GM12878 (cell line): ENCODE measurements around the gene KCNK4. TPM values are rescaled to one million over a fixed set of nuclear protein-coding genes. Genes with fewer than 3 reads are reported as not detected.

Experiments
- ATAC-seq: fragments of 200-7000 bp; cut with Tn5 transposase; 3 replicates; pipeline ENCODE4 v1.9.1; 2020; ENCODE audit warnings: mild to moderate bottlenecking, moderate library complexity
- BruUV-seq: library from RNA; stranded (reverse); fragments of 400-500 nt; replicated peaks from 2 replicates; lab custom pipeline; 2021; lab: Mats Ljungman, UMichigan
- CTCF ChIA-PET: fragments of 300-600 bp; sonication (Branson Sonifier 250); formaldehyde crosslinking; extraction: SDS; loops from one replicate; lab custom pipeline; 2021; ENCODE audit warnings: inconsistent platforms; lab: Yijun Ruan, JAX
- POLR2A ChIA-PET: fragments of 350-600 bp; formaldehyde crosslinking; extraction: SDS; loops from one replicate; lab custom pipeline; 2021; ENCODE audit warnings: inconsistent platforms; lab: Charles Lee
- RAD21 ChIA-PET: fragments of 300-600 bp; sonication (Branson Sonifier 250); formaldehyde crosslinking; loops from one replicate; lab custom pipeline; 2023; ENCODE audit warnings: antibody characterized with exemption; ENCODE audit not compliant: unreplicated experiment; lab: Charles Lee
- SMC1A ChIA-PET: fragments of 300-600 bp; sonication (Branson Sonifier 250); formaldehyde crosslinking; loops from one replicate; lab custom pipeline; 2023; ENCODE audit not compliant: unreplicated experiment, uncharacterized antibody; lab: Charles Lee
- DNase-seq: peaks from one replicate; pipeline ENCODE4 v3.0.0-alpha.2; 2011; ENCODE audit warnings: low read depth, low spot score
- FAIRE-seq: peaks from 3 replicates; lab custom pipeline; 2011; peaks lifted over from hg19 to GRCh38; lab: Jason Lieb, UNC
- H2AFZ ChIP-seq: 2 replicates; pipeline ENCODE4 v1.6.0; 2011; ENCODE audit warnings: low read depth, low read length, control low read depth; ENCODE audit not compliant: control insufficient read depth
- H3K27ac ChIP-seq: 2 replicates; pipeline ENCODE4 v1.5.1; 2011; ENCODE audit warnings: control low read depth; ENCODE audit not compliant: control insufficient read depth, insufficient read depth
- H3K27me3 ChIP-seq, 2 experiments: replicated peaks in 1 of 2; 2 replicates each; pipeline versions ENCODE4 v1.6.0 to v1.6.1; 2011; ENCODE audit warnings: low read length in 1 of 2; ENCODE audit not compliant: control insufficient read depth in 2 of 2, insufficient read depth in 2 of 2
- H3K36me3 ChIP-seq, 2 experiments: 2 replicates each; pipeline ENCODE4 v1.5.1; 2011; ENCODE audit warnings: low read length in 1 of 2; ENCODE audit not compliant: control insufficient read depth in 2 of 2, insufficient read depth in 2 of 2
- H3K4me1 ChIP-seq: 2 replicates; pipeline ENCODE4 v1.6.1; 2011; ENCODE audit warnings: mild to moderate bottlenecking, low read length, moderate library complexity, mixed read lengths; ENCODE audit not compliant: control insufficient read depth, insufficient read depth
- H3K4me2 ChIP-seq: 2 replicates; pipeline ENCODE4 v1.6.0; 2011; ENCODE audit warnings: control low read depth; ENCODE audit not compliant: control insufficient read depth, insufficient read depth
- H3K4me3 ChIP-seq: fragments of 200-600 bp; sonication (generic); 2 replicates; pipeline ENCODE4 v1.5.1; 2016
- H3K79me2 ChIP-seq: 2 replicates; pipeline ENCODE4 v1.6.0; 2011; ENCODE audit warnings: low read length; ENCODE audit not compliant: control insufficient read depth, insufficient read depth
- H3K9ac ChIP-seq: 2 replicates; pipeline ENCODE4 v1.8.0; 2011; ENCODE audit warnings: low read length, control low read depth, mixed read lengths; ENCODE audit not compliant: control insufficient read depth, insufficient read depth
- H3K9me3 ChIP-seq: replicated peaks from 3 replicates; pipeline ENCODE4 v1.5.1; 2011; ENCODE audit warnings: mild to moderate bottlenecking, low read length; ENCODE audit not compliant: control insufficient read depth, insufficient read depth
- H4K20me1 ChIP-seq: 2 replicates; pipeline ENCODE4 v1.6.0; 2011; ENCODE audit not compliant: control insufficient read depth, insufficient read depth
- CBFB ChIP-seq: IDR thresholded peaks from 2 replicates; pipeline ENCODE4 v1.6.1; 2016; ENCODE audit warnings: antibody characterized with exemption, low read depth
- CBX5 ChIP-seq: sonication (generic); IDR thresholded peaks from 2 replicates; pipeline ENCODE4 v1.6.1; 2016; ENCODE audit warnings: low read depth, moderate library complexity, mild to moderate bottlenecking, inconsistent platforms
- DPF2 ChIP-seq: fragments of 450-650 bp; IDR thresholded peaks from 2 replicates; pipeline ENCODE4 v1.6.1; 2017; ENCODE audit warnings: mild to moderate bottlenecking
- ETV6 ChIP-seq, 2 experiments: fragments of 450-650 bp in 1 of 2; IDR thresholded peaks in 1 of 2; conservative IDR thresholded peaks in 1 of 2; 2 replicates each; pipeline ENCODE4 v1.6.1; 2014; ENCODE audit warnings: antibody characterized with exemption in 1 of 2, borderline replicate concordance in 1 of 2, low read depth in 1 of 2, mild to moderate bottlenecking in 1 of 2, moderate library complexity in 1 of 2
- JUND ChIP-seq: IDR thresholded peaks from 2 replicates; pipeline ENCODE4 v1.6.1; 2012; ENCODE audit warnings: low read depth, mild to moderate bottlenecking, low read length, improper control_type of control experiment, moderate library complexity
- MEF2B ChIP-seq: fragments of 450-650 bp; IDR thresholded peaks from 2 replicates; pipeline ENCODE4 v1.6.1; 2018; ENCODE audit warnings: mild to moderate bottlenecking, moderate library complexity; ENCODE audit not compliant: partially characterized antibody, poor library complexity, severe bottlenecking
- NR2C1 ChIP-seq: fragments of 450-650 bp; IDR thresholded peaks from 2 replicates; pipeline ENCODE4 v1.6.1; 2017; ENCODE audit warnings: antibody characterized with exemption, mild to moderate bottlenecking, moderate library complexity
- PAX5 ChIP-seq: IDR thresholded peaks from 2 replicates; pipeline ENCODE4 v1.6.1; 2011; ENCODE audit warnings: low read depth, low read length, borderline replicate concordance
- PAX8 ChIP-seq: fragments of 450-650 bp; IDR thresholded peaks from 2 replicates; pipeline ENCODE4 v1.6.1; 2017; ENCODE audit warnings: mild to moderate bottlenecking, moderate library complexity
- SMAD5 ChIP-seq: IDR thresholded peaks from 2 replicates; pipeline ENCODE4 v1.6.1; 2016; ENCODE audit warnings: antibody characterized with exemption, low read depth
- STAT1 ChIP-seq: fragments of 450-650 bp; conservative IDR thresholded peaks from 2 replicates; pipeline ENCODE4 v1.6.1; 2014; ENCODE audit warnings: antibody characterized with exemption, mild to moderate bottlenecking
- ZNF217 ChIP-seq: fragments of 450-650 bp; IDR thresholded peaks from 2 replicates; pipeline ENCODE4 v1.6.1; 2017; ENCODE audit warnings: antibody characterized with exemption, mild to moderate bottlenecking
- ZNF622 ChIP-seq: fragments of 450-650 bp; IDR thresholded peaks from 2 replicates; pipeline ENCODE4 v1.6.1; 2017; ENCODE audit warnings: mild to moderate bottlenecking, inconsistent platforms
- WGBS: methylation state at CpG from one replicate; pipeline ENCODE4 v1.1.6; 2016; ENCODE audit warnings: low lambda C conversion rate; ENCODE audit not compliant: insufficient replicate concordance, insufficient coverage; ENCODE audit errors: missing lambda C conversion rate; 5-methylcytosine and 5-hydroxymethylcytosine counted together
- in situ Hi-C: fragments of 300-500 bp; cut with MboI; formaldehyde crosslinking; loops from 9 replicates; pipeline ENCODE4 v1.14.3; 2018; ENCODE audit warnings: mixed read lengths
- intact Hi-C: fragments of 100-400 bp; cut with micrococcal nuclease; formaldehyde crosslinking; loops from one replicate; pipeline ENCODE4 v1.14.2; 2022; ENCODE audit not compliant: unreplicated experiment
- polyA plus RNA-seq, 11 experiments: library from polyadenylated mRNA; depleted of rRNA in 4 of 11; unstranded in 6 of 11; stranded (reverse) in 5 of 11; fragments of >200 nt; fragmentation: Nextera tagmentation in 4 of 11; fragmentation: Illumina TruSeq in 1 of 11; extraction: Ambion mirVana in 4 of 11; extraction: Trizol in 1 of 11; gene quantifications; 1 replicate in 1 of 11; 2 replicates in 10 of 11; pipeline versions ENCODE4 v1.2.1 to v1.2.3, GENCODE V29; 2011 to 2016; ENCODE audit warnings: inconsistent platforms in 2 of 11, missing spikeins in 2 of 11, low read depth in 1 of 11
- total RNA-seq, 4 experiments: library from RNA; depleted of rRNA in 3 of 4; stranded (reverse); fragments of >200 nt in 3 of 4; fragmentation: Illumina TruSeq in 1 of 4; extraction: Trizol in 1 of 4; gene quantifications; 2 replicates each; pipeline versions ENCODE4 v1.2.1 to v1.2.3, GENCODE V29; 2013 to 2021
- TF ChIP-seq, protein P1 (sequence below): fragments of 450-650 bp; IDR thresholded peaks from 2 replicates; pipeline ENCODE4 v1.6.1; 2017; ENCODE audit warnings: mild to moderate bottlenecking, moderate library complexity
- TF ChIP-seq, protein P2 (sequence below): IDR thresholded peaks from 2 replicates; pipeline ENCODE4 v1.6.1; 2012; ENCODE audit warnings: low read length, inconsistent platforms

The KCNK4 gene
- total and polyA plus RNA-seq, 10 of the 15 experiments (the other 5 are each of a cell fraction or from before 2014, with no cell fraction given): 0.04 TPM; not detected in 9

GRCh38 chr11:64349404-64349803, 58.3 kb downstream of the KCNK4 start:
- SMC1A ChIA-PET: interaction anchor here (1.1 kb wide), 1 partner anchor 8 kb away, joined by 3 read pairs; no protein-coding TSS in a partner anchor
- no peaks in the 10 kb centered on the region for H3K79me2 ChIP-seq
- no peaks in the 10 kb centered on the region for H3K4me1 ChIP-seq
- H3K9ac ChIP-seq: no peak overlapping the region
- CTCF ChIA-PET: interaction anchor here (0.6 to 1.8 kb wide), 4 partner anchors 14 to 48 kb away, joined by 3 to 9 read pairs (median 4); partner anchors contain the start of genes PRDX5 and TRMT112
- WGBS: 98% methylated on average over 7 of the region's 11 CpGs
- no peaks in the 10 kb centered on the region for H3K27me3 ChIP-seq
- no peak overlapping the region for H3K4me3 ChIP-seq
- peaks cover 0 to 9% of the 10 kb centered on the region in 2 experiments; a peak in 3 of 4 replicates for H3K36me3 ChIP-seq
- in situ Hi-C loops: no loop called here
- no peak for DNase-seq
- POLR2A ChIA-PET: no interaction called here
- no peak for FAIRE-seq
- H3K9me3 ChIP-seq: no peaks in the 10 kb centered on the region
- no peak overlapping the region for H3K27ac ChIP-seq
- no peak for ATAC-seq
- H2AFZ ChIP-seq: no peak overlapping the region
- BruUV-seq: no TSS peak
- no peaks in the 10 kb centered on the region for H4K20me1 ChIP-seq
- TF ChIP-seq MEF2B (no peak), CBX5 (no peak), SMAD5 (no peak), DPF2 (no peak), PAX8 (no peak), NR2C1 (no peak), ZNF622 (no peak), ZNF217 (no peak), CBFB (no peak), STAT1 (no peak), ETV6 (conservative IDR thresholded peaks at IDR 0.05 in 1 of 2, IDR thresholded peaks at IDR 0.05 in 1 of 2; ENCODE audit: borderline replicate concordance in 1 of 2, low read depth in 1 of 2) (no peak), PAX5 (no peak), JUND (no peak)
- TF ChIP-seq, protein P1, sequence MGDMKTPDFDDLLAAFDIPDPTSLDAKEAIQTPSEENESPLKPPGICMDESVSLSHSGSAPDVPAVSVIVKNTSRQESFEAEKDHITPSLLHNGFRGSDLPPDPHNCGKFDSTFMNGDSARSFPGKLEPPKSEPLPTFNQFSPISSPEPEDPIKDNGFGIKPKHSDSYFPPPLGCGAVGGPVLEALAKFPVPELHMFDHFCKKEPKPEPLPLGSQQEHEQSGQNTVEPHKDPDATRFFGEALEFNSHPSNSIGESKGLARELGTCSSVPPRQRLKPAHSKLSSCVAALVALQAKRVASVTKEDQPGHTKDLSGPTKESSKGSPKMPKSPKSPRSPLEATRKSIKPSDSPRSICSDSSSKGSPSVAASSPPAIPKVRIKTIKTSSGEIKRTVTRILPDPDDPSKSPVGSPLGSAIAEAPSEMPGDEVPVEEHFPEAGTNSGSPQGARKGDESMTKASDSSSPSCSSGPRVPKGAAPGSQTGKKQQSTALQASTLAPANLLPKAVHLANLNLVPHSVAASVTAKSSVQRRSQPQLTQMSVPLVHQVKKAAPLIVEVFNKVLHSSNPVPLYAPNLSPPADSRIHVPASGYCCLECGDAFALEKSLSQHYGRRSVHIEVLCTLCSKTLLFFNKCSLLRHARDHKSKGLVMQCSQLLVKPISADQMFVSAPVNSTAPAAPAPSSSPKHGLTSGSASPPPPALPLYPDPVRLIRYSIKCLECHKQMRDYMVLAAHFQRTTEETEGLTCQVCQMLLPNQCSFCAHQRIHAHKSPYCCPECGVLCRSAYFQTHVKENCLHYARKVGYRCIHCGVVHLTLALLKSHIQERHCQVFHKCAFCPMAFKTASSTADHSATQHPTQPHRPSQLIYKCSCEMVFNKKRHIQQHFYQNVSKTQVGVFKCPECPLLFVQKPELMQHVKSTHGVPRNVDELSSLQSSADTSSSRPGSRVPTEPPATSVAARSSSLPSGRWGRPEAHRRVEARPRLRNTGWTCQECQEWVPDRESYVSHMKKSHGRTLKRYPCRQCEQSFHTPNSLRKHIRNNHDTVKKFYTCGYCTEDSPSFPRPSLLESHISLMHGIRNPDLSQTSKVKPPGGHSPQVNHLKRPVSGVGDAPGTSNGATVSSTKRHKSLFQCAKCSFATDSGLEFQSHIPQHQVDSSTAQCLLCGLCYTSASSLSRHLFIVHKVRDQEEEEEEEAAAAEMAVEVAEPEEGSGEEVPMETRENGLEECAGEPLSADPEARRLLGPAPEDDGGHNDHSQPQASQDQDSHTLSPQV: no peak
- TF ChIP-seq, protein P2, sequence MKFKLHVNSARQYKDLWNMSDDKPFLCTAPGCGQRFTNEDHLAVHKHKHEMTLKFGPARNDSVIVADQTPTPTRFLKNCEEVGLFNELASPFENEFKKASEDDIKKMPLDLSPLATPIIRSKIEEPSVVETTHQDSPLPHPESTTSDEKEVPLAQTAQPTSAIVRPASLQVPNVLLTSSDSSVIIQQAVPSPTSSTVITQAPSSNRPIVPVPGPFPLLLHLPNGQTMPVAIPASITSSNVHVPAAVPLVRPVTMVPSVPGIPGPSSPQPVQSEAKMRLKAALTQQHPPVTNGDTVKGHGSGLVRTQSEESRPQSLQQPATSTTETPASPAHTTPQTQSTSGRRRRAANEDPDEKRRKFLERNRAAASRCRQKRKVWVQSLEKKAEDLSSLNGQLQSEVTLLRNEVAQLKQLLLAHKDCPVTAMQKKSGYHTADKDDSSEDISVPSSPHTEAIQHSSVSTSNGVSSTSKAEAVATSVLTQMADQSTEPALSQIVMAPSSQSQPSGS: no peak
- intact Hi-C loops: no loop called here
- no peak overlapping the region for H3K4me2 ChIP-seq
- RAD21 ChIA-PET: no interaction called here
